DMS114 treated with DMSO at 0.1 percent for 48 hours (cell line): ENCODE measurements around the gene ZNRF3.

ENCODE experiments used
- DNase-seq: peaks from one replicate; lab custom pipeline; 2025; ENCODE audit not compliant: unreplicated experiment; lab: John Stamatoyannopoulos, UW

ZNRF3 gene

DNA sequence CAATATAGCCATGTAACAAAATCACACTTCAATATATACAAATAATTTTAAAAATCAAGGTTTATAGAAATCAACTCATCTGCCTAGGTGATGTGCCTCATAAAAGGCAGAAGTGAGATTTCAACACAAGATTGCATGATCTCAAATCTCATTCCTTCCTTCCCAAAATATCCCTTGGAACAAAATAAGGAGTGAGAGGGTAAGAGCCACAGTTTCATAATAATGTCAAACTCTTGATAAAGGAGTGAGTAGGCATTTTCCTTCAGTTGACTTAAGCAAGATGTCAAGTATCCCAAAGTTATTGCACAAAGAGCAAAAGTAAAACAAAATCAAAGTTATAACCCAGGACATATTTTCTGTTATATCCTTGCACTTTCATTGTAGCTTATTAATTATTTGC is 97.0 kb downstream of the ZNRF3 start:
- DNase-seq, result no peak

DNA sequence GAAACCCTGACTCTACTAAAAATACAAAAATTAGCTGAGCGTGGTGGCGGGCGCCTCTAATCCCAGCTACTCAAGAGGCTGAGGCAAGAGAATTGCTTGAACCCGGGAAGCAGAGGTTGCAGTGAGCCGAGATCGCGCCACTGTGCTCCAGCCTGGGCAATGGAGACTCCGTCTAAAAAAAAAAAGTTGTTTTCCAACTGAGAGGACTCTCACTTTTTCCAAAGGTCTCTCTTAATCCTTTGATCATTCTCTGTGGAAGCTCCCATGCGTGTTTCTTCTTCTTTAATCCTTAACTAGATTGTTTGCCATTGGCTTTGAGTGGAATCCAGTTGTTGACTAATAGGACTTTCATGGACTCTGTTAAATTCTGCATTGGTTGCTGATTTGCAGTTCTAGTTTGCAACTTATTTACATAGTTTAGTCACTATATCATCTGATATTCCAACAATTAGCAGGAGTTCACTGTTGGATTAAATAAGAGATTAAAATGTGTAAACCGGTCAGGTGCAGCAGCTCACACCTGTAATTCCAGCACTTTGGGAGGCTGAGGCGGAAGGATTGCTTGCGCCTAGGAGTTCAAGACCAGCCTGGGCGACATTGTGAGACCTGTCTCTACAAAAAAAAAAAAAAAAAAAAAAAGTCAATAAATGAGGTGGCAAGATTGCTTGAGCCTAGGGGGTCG is 98.6 kb downstream of the ZNRF3 start:
- no peak for DNase-seq

DNA sequence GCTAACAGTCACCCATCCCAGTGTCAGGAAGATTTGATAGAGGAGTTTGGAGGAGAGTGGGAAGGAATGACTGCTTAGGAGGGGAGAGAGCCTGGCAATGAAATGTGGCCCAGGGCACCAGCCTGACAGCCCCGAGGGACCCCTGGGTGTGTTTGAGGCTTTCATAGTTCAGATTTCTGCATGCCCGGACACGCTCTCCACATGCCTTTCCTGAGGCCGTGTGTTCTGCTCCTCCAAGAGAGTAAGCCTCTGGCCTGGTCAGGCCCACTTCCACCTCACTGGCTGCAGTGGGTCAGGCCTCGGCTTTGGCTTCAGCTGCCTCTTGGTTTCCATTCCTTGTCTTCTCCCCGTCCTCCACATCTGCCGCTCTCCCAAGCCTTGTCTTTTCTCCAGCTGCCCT is 99.8 kb downstream of the ZNRF3 start:
- no peak for DNase-seq

DNA sequence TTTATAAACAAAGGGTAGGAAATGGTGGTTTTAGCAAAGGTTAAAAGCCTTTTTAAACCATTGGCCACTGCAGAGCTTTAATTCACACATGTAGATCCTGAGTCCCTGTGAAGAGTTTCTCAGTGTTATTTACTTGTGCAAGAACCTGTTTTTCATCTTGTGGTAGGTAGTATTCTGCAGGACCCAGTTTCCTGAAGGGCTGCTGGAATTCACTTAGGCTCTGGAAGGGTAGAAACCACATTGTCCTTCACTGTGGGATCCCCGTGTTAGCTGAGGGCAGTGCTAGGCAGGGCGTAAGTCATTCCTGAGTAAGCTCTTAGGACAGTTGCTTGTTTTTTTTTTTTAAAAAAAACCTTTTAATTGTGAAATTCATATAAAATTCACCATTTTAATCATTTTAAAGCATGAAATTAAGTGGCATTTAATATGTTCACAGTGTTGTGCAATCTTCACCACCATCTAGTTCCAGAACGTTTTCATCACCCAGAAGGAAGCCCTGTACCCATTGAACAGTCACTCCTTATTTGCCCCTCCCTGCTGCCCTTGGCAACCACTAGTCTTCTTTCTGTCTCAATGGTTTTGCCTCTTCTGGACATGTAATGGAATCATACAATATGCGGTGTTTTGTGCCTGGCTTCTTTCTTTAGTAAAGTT is 100.5 kb downstream of the ZNRF3 start:
- no peak for DNase-seq

DNA sequence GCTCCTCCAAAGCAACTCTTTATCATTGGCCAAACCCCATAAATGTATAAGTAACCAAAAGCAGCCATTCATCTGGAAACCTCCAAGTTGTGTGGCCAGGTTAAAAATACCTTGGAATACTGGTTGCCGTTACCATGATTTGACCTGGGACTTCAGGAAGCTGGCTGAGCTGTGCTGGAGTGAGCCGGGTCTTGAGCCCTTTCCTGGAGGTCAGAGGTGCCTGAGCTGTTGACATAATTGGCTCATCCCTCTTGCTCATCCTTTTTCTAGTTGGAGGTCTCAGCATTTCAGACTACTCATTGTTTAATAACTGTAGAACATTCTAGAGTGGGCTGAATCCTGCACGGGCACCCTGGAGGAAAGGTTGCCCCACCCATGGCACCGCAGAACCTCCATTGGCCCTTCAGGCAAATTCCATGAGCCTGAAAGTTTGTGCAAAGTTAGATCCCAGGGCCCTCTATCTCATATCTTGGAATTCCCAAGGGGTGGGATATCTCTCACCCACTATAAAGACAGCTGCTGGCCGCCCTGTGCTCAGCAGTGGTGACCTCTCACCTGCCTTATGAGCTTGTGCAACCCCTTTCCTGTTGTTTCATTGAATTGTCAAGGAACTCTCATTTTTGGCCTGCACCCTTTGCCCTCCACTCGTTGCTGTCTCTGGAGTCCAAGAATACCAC is 101.2 kb downstream of the ZNRF3 start:
- DNase-seq, result no peak

DNA sequence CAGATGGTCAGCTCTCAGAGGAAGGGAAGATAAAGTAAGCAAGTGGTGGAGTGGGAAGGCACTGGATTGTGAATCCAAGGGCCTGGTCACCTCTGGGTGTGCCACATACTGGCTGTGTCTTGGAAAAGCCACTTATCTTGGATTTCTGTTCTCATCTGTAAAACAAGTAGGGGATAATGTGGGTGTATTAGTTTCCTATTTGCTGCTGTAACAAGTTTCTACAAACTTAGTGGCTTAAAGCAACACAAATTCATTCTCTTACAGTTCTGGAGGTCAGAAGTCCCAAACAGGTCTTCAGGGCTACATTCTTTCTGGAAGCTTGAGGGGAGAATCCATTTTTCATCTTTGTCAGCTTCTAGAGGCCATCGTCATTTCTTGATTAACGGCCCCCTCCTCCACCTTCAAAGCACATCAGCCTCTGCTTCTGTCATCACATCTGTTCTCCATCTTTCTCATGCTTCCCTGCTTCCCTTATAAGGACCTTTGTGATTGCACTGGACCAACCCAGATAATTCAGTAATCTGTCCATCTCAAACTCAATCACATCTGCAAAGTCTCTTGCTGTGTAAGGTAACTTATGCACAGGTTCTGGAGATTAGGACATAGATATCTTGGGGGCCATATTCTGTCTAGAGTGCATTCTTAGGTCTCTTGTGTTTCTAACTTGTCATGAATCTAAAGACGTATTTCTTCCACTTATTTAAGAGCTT is 102.4 kb downstream of the ZNRF3 start:
- DNase-seq, result no peak

DNA sequence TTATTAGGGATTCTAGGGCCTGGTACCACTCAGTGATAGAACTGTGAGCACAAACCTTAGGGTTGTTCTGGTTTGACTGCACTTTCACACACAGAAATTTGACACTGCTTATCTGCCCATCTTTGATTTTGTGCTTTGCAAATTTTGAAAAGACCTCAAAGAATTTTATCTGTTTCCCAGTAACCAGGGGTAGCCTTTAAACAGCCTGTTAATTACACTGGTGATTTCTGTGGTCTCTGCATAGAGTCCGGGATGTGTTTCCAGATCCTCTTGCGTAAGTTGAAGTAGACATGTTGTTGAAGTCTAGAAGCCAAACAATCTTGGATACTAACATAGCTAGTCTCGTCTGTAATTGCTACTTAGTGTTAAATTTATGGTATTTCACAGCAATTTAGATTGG is 103.0 kb downstream of the ZNRF3 start:
- no peak for DNase-seq

DNA sequence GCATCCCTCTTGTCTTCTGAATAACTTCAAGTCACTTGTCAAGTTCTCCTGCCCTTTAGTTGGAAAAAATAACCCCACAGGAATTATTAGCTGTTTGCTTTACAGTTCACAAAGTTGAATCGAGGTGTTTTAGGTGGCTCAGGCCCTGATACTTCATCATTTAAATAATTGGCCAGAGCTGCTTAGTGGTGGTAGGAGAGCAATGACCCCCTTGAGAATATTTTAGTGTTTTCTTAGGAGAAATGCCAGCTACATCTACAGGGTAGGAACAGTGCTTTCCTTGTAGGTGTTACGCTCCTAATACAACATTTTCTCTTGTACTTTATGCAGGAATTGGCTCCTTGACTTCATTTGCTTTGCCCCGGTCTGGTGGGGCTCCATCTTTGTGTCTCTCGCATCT is 105.1 kb downstream of the ZNRF3 start:
- no peak for DNase-seq

DNA sequence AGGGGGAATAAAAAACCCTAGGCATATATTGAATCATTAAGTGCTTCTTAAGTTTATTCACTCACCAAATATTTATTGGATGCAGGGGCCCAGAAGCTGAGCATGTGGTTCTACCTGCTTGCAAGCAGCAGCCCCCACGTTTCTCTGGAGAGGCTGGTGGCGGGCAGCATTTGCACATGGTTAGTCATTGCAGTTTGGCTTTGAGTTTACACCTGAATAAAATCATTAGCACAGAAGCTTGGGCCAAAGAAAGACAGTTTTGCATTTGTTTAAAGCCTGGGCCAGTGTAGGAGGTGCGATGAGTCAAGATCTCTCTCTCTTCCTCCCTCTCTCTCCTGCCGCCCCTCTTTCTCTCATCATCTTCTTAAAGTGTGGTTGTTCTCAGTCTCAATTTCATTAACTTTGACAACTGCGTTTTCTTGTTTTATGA is 105.7 kb downstream of the ZNRF3 start:
- DNase-seq, result no peak

DNA sequence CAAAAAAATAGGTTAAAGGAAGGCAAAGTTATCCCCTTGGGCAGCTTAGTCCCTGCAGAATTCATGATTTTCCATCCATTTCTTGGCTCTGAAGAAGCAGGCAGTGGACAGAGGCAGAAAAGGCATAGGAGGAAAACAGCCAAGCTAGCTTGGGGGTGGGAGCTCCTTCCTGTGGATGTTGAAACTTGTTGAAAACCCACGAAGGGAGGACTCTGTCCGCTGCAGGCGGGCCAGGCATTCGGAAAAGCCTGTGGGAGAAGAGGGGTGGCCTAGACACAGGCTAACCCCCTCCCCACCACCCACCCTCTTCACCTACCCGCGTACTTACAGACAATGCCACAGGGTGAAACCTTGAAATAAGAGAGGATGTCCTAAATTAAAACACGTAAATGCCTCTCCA is 106.1 kb downstream of the ZNRF3 start:
- no peak for DNase-seq

DNA sequence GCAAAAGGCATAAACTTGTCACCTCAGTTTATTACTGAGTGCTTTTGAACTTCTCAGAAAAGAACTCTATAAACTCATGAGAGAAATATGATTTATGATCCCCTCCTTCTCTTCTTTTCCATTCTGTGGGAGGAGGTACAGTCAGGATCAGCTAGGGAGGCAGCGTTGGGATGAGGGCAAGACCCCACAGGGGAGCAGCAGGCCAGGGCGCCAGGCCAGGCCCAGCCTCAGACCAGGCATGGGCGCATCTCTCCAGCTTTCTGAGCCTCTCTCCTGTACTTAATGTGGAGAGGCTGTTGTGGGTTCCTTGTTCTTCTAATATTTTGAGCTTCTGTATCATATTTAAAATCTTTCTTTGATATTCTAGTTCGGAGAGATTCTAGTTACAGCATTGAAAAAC is 106.5 kb downstream of the ZNRF3 start:
- no peak for DNase-seq

DNA sequence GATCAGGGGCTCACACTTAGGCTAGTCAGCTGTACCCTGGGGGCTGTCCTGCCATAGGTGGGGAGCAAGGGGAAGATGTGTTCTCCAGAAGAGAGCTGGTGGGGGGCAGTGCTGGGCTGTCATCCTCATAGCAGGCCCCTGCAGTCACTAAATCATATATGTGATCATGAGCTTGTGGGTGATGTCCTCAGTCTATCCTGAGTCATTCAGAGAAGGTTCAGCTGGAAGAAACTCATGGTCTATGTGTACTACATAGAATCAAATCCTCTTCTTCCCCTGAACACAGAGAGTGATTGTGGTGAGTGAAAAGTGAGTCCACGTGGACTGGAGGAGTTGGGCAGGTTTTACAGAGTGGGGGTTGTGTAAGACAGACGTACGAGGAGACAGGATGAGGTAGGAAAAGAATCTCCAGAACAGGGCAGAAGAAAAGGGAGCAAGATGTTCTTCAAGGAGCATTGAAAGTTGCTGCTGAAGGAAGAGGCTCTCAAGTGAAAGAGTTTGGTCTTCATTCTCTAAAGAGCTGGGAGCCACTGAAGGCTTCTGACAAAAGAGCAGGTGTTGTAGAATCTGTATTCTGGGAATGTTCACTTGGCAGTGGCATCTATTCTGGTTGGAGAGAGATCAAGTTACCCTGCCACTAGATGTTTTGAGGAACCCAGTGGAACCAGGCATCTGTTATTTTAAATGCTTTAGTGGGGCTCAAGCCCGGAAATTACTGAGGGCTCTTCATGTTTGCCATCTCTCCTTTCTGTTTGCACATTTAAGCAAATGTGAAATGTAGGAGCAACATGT is 109.4 kb downstream of the ZNRF3 start:
- DNase-seq, result no peak

DNA sequence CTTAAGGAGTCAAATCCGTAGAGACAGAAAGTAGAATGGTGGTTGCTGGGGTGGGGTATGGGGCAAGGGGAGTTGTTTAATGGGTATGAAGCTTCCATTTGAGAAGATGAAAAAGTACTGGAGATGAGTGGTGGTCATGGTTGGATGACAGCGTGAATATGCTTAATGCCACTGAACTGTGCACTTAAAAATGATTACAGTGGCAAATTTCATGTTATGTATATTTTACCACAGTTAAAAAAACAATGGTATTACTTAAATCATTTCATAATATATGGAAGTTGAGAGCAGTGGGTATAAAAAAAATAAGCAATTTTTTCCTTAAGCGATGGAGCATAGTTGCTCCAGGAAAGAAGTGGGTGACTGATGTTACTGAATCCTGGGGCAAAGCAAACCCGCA is 111.2 kb downstream of the ZNRF3 start:
- DNase-seq, result no peak

DNA sequence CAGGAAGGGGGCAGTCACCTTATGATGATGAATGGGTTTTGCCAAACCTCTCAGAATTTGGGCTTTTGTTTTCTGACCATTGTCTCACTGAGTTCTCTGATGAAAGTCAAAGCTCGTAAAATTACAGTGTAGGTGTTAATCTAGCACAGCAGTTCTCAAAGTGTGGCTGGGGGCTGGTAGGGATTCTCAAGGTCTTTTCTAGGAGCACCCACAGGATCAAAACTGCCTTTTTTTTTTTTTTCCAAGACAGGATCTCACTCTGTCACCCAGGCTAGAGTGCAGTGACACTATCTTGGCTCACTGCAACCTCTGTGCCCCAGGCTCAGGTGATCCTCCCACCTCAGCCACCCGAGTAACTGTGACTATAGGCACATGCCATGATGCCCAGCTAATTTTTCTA is 112.2 kb downstream of the ZNRF3 start:
- no peak for DNase-seq

DNA sequence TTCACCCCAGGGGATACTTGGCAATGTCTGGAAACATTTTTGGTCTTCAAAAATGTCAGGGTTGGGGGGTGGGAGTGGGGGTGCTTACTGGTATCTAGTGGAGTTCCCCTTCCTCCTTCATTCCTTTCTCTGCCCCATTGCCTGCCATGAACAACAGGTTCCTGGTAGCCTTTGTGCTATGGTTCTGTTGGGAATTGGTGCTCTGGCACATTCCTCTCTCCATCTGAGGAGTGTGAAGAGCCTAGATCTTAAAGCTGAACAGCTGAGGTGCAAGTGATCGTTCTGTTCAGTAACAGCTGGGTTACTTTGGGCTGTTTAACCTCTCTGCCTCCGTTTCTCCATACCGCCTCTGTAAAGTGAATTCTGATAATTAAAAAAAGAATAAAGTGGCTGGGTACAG is 114.0 kb downstream of the ZNRF3 start:
- no peak for DNase-seq

DNA sequence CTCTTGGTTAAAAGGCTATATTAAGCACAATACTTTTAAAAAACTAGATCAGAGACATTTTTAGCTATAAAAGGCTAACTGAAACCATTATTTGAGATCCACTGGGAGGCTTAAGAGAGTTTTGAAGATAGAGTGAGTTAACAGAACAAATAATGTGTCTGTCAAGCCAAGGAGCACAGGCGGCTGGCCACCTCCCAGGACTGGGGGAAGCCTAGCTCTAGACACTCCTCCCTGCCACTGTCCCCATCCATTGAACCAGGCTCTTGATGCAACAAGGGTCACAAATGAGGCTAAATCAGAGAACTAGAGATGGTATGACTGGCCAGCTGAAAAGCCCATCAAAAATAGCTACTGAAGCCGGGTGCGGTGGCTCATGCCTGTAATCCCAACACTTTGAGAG is 115.3 kb downstream of the ZNRF3 start:
- DNase-seq, result no peak

DNA sequence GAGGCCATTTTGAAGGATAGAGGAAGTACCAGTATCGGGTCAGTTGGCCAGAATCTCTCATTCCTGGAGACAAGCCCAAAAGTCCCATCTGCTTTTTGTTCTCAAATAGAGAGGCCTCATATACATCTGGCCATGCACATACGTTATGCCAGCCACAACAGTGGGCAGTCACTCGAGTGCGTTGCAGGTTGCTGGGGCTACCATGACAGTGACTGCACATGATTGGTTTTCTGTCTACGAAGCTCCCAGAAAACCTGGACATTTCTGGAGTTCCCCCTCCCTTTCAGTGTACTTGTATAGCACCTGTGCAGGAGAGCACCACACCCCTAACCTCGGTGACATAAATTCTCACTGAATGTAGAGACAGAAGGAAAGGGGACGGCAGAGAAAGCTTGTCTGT is 116.1 kb downstream of the ZNRF3 start:
- DNase-seq, result no peak

DNA sequence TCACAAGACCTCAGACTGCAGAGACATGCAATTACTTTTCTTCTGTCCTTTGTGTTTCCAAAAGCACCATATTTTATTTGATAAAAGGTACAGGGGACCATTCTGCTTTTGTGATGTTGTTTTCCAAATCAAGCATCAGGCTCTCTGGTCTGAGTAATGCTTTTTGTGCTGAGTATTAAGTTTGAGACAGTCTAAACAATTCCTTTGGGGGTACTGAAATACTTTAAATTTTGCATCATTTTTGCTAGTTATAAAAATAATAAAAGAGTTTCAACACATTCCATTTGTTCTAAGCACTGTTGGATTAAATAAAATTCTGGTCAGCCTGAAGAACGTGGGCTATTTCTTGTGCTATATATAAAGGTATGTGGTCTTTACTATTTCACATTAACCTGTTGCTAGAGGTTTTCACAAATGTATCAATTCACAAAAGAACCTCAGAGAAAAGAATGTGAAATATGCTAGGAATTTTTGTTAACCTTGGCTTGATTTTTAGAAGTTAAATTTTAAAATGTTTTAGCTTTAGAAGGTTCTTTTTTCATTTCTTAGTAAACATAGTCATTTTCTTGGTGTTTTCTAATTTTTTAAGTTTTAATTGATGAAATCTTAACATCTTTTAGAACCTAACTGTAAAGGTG is 116.7 kb downstream of the ZNRF3 start:
- DNase-seq, result no peak

DNA sequence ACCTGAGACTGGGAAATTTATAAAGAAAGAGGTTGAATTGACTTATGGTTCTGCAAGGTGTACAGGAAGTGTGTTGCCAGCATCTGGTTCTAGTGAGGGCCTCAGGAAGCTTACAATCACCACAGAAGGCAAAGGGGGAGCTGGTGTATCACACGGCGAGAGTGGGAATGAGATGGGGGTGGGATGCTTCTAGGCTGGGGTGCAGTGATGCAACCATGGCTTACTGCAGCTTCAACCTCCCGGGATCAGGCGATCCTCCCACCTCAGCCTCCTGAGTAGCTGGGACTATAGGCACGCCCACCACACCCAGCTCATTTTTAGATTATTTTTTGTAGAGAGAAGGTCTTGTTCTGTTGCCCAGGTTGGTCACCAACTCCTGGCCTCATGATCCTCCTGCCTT is 117.3 kb downstream of the ZNRF3 start:
- DNase-seq, result no peak

DNA sequence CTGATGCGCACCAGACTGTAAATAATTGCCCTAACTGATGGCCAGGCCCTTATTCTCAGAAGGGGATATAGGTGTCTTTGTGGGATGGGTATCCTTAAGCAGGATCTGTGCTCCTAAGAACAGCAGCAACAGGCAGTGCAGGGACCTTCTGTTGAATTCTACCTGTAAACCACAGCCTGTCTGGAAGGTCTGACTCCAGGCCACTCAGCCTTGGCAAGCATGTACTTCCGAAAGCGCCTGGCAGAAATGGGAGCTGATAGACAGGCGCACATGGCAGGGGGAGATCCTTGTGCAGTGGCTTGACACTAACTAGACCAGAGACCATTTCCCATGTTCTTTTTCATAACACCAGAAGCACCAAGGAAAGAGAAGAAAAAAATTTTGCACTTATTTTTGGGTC is 119.2 kb downstream of the ZNRF3 start:
- no peak for DNase-seq

DNA sequence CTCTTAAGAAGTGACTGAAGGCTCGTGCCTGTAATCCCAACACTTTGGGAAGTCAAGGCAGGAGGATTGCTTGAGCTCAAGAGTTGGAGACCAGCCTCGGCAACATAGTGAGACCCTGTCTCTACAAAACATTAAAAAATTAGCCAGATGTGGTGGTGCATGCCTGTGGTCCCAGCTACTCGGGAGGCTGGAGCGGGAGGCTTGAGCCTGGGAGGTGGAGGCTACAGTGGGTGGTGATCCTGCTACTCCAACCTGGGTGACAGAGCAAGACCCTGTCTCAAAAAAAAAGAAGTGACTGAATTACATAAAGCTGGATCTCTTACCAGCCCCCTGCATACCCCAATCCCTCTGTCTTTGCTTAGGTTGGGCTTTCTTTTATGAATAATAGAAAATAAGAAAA is 120.2 kb downstream of the ZNRF3 start:
- no peak for DNase-seq
